Lung microvascular endothelial cell (primary cell): Measurements from ENCODE around the gene PSD2. TPM values are rescaled to one million over a fixed set of nuclear protein-coding genes. Genes with fewer than 3 reads are reported as not detected.

Experiments used
- DNase-seq, 2 donors: peaks; one replicate each; pipeline versions ENCODE4 v3.0.0 to v3.0.0-alpha.2; 2010; ENCODE audit warnings: low read depth in 2 of 2
- total RNA-seq: library from RNA; depleted of rRNA; stranded (reverse); fragments of >200 nt; gene quantifications from 2 replicates; pipeline ENCODE4 v1.2.1, GENCODE V29; 2014

PSD2 gene
- total RNA-seq, 1 donor from 2014 or later = under 0.01 TPM

- no peak for DNase-seq
Measured at GRCh38 chr5:139835656-139836055, 40.0 kb downstream of the PSD2 start.

GRCh38 chr5:139836469-139837208 lies 41.0 kb downstream of the PSD2 start:
- DNase-seq = no peak

GRCh38 chr5:139837711-139838380 lies 42.2 kb downstream of the PSD2 start:
- DNase-seq = no peak

DNA sequence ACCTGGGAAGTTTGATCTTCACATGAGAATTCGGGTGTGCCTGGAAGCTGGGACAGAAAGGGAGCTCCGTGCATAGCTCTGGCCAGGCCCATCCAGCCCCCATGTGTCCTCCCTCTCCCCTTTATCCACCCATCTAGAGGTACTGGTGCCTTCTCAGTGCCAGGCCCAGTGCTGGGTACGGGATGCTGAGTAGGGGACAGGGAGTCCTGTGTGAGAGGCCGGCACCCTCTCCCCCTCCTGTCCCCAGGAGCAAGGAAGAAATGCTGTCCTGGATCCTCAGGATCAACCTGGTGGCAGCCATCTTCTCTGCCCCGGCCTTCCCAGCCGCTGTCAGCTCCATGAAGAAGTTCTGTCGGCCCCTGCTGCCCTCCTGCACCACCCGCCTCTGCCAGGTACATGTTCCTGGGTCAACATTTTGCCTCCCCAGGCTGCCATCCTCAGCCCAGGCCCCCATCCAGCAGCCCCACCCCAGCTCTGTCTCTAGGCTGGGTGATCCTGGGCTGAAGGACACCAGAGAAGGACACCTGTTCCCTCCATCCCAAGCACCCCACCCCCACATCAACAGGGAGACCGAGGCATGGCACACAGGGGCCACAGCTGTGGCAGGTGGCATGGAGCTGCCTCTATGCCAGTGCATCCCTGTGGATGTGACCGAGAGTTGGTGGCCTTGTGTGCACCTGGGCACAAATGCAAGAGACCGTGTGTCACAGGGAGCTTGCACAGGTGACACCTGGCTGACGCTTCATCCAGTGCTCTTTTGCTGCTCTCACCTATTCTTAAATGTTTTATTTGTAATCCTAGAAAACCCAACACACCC lies 43.0 kb downstream of the PSD2 start:
- DNase-seq = no peak

DNA sequence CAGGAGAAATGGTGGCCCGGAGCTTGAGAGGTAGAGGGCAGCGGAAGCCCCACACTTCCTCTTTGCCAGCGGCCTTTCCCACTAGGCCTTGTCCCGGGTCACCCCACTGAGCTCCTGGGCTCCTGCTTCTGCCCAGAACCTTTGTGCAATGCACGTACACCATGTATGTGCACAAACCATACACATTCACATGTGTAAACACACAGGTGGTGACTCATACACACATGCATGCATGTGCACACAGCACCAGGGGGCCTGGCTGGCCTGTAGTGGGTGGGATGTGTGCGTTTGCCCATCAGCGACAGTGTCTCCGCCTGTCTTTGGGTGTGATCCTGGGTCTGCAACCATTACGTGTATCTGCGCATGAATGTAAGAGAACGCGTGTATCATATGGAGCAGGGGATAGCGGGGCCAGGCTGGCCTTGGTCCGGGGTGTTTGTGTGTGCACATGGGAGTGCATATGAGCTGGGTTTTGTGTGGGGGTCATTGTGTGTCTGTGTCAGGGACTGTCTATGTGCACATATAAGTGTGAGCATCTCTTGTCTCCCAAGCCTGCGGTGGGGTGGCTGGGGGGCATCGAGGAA lies 43.7 kb downstream of the PSD2 start:
- DNase-seq = no peak

DNA sequence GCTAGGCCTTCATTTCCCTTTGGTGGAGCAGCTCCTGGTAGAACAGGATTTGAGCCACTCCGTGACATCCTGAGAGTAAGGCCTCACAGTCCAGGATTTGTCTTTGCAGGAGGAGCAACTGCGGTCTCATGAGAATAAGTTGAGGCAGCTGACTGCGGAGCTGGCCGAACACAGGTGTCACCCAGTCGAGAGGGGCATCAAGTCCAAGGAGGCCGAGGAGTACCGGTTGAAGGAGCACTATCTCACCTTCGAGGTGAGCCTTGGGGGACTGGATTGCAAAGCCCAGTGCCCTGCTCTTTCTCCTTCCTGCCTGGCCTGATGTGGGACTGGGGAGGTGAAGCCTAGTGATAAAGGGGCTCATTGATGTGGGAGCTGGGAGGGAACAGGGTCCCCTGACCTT lies 44.3 kb downstream of the PSD2 start:
- no peak for DNase-seq

DNA sequence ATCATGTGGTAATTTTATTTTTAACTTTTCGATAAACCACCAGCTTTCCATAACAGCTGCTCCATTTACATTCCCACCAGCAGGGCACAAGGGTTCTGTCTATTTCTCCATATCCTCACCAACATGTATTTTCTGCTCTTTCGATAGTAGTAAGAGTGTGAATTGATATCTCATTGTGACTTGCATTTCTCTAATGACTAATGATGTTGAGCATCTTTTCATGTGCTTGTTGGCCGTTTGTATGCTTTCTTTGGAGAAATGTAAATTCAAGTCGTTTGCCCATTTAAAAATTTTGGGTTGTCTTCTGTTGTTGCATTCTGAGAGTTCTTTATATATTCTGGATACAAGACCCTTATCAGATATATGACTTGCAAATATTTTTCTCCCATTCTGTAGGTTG lies 45.9 kb downstream of the PSD2 start:
- DNase-seq = no peak

DNA sequence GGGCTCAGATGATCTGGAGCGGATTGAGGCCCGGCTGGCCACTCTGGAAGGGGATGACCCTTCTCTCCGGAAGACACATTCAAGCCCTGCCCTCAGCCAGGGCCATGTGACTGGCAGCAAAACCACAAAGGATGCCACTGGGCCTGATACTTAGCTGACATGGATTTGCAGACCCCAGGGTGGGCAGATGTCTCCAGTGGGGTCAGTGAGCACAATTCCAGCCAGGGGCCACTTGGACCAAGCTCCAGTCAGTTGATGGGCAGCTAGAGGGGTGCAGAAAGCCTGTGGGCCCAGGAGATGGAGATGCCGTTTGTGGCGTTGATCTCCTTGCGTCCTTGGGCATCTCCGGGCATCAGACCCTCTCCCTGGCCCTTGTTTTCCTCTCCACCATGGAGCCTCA lies 46.7 kb downstream of the PSD2 start:
- no peak for DNase-seq

GRCh38 chr5:139843991-139844390 lies 48.4 kb downstream of the PSD2 start:
- peak in 1 of 2 donors; percentile 13 for DNase-seq

DNA sequence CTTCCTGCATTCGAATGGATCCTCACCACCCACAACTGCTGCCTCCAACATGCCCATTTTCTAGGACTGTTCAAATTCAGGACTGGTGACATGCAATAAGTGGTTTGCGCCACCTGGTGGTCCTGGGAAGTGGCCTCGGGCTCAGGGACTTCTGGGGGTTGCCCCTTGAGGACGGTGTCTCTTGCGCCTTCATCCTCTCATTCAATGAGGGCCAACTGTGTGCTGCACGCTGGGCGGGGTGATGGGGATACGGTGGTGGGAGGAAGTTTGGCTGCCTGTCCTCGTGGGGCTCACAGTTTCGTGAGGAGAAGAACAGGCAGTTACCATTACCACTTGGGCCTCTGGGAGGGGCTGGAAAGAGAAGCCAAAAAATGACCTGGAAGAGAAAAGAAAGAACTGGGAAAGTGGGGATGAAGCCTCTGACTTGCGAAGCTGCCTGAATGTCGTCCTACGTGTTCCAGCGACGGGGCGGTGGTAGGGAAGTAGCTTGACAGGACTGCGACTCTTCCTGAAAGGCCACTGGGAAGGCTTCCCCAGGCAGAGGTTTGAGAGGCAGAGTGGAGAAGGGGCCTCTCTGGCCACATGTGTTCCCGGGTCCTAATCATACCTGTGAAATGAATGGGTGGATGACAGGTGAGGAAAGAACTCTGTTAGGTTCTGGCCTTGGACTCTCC lies 49.0 kb downstream of the PSD2 start:
- DNase-seq = peak; percentile 77 to 83

GRCh38 chr5:139845846-139846681 lies 50.5 kb downstream of the PSD2 start:
- no peak for DNase-seq

GRCh38 chr5:139847091-139847490 lies 51.5 kb downstream of the PSD2 start:
- no peak for DNase-seq

DNA sequence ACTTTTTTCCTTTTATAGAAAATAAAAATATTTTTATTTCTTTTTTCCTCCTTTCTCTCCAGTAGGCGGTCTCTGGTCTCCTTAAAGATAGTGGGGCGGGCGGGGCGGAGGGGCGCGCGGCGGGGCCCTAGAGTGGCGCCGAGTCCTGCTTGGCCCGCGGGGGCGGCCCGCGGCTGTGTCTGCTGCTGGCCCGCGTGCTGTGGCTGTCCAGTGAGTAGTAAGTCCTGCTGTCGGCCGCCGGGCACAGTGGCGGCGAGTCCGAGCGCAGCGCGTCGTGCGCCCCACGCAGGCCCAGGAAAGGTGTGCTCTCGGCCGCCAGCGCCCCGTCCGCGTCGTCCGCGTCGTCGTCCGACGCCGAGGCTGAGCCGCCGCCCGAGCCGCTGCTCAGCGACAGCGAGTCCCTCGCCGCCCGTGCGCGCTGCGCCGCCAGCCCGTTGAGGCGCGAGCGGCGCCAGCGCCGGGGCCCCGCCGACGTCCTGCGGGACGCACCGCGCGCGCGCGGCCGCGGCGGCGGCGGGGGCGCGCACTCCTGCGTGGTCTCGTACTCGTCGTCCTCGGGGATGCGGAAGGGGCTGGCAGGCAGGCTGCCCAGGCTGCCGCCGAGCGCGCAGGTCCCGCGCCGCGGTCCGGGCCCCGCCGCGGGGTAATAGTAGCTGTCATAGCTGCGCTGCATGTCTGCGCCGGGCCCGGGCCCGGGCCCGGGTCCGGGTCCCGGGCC lies 52.3 kb downstream of the PSD2 start:
- DNase-seq = peak; percentile 58 to 78

DNA sequence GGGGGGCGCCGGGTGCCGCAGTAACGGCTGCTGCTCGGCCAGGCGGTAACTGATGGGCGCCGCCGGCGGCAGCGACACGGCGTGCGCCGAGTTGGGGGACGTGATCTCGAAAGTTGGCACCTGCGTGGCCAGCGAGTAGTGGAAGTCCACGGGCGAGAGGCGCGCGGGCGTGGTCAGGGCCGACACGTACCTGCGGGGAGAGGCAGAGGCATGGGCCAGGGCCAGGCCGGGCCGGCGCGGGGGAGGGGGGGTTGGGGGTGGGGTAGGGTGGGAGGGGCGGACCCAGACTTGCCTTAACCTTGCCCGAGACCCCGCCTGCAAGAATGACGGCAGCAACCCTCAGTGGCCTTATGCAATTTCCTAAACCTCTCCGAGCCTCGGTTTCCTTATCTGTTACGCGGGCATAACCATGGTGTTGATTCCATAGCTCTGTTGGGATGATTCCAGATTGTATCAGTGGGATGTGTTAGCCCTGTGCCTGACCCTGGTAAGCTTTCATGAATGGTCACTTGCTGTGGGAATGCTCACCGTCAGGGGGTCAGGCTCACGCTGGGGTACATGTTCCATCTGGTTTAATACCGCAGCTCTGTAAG lies 53.0 kb downstream of the PSD2 start:
- peak in 1 of 2 donors; percentile 16 for DNase-seq

- DNase-seq = no peak
Measured at GRCh38 chr5:139849501-139849900, 53.9 kb downstream of the PSD2 start.

DNA sequence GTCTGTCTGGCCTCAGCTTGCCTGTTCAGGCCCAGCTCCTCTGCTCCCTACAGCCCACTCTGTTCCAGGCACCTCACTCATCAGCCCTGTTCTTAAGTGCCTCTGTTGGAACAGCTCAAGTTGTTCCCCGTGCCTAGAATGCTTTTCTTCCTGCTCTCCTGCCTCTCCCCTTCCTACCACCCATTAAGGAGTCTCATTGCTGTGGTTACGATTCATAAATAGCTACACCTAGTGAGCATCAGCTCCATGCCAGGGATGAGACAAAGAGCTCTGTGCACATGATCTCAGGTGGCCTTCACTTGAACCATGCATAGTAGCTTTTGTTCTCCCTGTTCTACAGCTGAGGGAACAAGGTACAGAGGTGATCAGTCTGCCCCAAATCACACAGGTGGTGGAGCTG lies 54.3 kb downstream of the PSD2 start:
- DNase-seq = peak in 1 of 2 donors; percentile 13

DNA sequence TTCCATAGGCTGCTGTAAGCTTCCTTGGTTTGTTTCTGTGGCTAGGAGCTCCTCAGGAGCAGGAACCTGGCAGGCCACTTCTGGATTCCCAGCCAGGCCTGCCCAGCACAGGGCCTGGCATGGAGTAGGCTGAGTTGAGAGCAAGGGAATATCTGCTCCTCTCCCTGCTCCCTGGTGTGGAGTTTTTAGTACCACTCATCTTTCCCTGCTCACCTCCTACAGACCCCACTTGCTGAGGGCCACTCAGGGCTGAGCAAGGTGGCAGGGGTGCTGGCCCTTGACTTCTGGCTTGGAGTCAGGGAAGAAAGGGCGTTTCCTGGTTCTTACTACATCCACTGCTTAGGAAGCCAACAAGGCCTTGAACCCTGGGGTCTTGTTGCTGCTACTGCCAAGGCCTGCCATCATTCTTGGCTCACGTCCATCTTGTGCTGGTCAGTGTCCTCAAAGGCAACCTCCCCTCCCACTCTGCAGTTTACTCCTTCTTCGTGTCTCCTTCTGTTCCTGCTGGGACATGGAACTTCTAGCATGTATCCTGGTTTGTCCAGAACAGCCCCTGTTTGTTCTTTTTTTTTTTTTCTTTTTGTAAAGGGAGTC lies 54.9 kb downstream of the PSD2 start:
- DNase-seq = no peak

GRCh38 chr5:139851558-139851957 lies 56.0 kb downstream of the PSD2 start:
- no peak for DNase-seq

GRCh38 chr5:139852696-139853095 lies 57.1 kb downstream of the PSD2 start:
- no peak for DNase-seq
